ENCODE measurements around the gene MAGI2.

MAGI2 gene

GRCh38 chr7:79401254-79401653 lies 52.2 kb downstream of the MAGI2 start:
- H3K36me3 ChIP-seq (ENCODE audit: control insufficient read depth, low read length), result no peaks in the 10 kb centered on the region
- H3F3A ChIP-seq (ENCODE audit: control insufficient read depth, insufficient read depth), result no peaks in the 10 kb centered on the region
- no peaks in the 10 kb centered on the region; the same call in 1 of the 2 replicates for H3K9me2 ChIP-seq (replicated peaks; ENCODE audit: control insufficient read depth, low read length)
- H4K20me1 ChIP-seq (ENCODE audit: control insufficient read depth, insufficient read depth, low read depth, low read length), result no peaks in the 10 kb centered on the region
- H3K9me3 ChIP-seq (ENCODE audit: control insufficient read depth, insufficient read depth, low read length), result no peaks in the 10 kb centered on the region
- no peak for TF ChIP-seq EZH2phosphoT487 (IDR thresholded peaks at IDR 0.05; ENCODE audit: borderline replicate concordance, low read length)
- no peak for TF ChIP-seq CTCF (IDR thresholded peaks at IDR 0.05; ENCODE audit: low read depth, low read length, poor library complexity, severe bottlenecking)
- H3K4me3 ChIP-seq (ENCODE audit: low read length), result no peak overlapping the region
- no peaks in the 10 kb centered on the region for H3K79me2 ChIP-seq (ENCODE audit: control insufficient read depth, low read length)
- H3K27me3 ChIP-seq (ENCODE audit: control insufficient read depth, low read length), result no peaks in the 10 kb centered on the region
- H3K4me2 ChIP-seq (ENCODE audit: low read length), result no peak overlapping the region
- H3K27ac ChIP-seq (ENCODE audit: low read depth, low read length), result no peak overlapping the region
- H3K4me1 ChIP-seq (ENCODE audit: control insufficient read depth, low read length), result no peaks in the 10 kb centered on the region

- H3F3A ChIP-seq (ENCODE audit: control insufficient read depth, insufficient read depth), result no peaks in the 10 kb centered on the region
- no peak for TF ChIP-seq EZH2phosphoT487 (IDR thresholded peaks at IDR 0.05; ENCODE audit: borderline replicate concordance, low read length)
- TF ChIP-seq CTCF (IDR thresholded peaks at IDR 0.05; ENCODE audit: low read depth, low read length, poor library complexity, severe bottlenecking), result no peak
- H3K4me2 ChIP-seq (ENCODE audit: low read length), result no peak overlapping the region
- no peaks in the 10 kb centered on the region for H4K20me1 ChIP-seq (ENCODE audit: control insufficient read depth, insufficient read depth, low read depth, low read length)
- H3K79me2 ChIP-seq (ENCODE audit: control insufficient read depth, low read length), result no peaks in the 10 kb centered on the region
- H3K27me3 ChIP-seq (ENCODE audit: control insufficient read depth, low read length), result no peaks in the 10 kb centered on the region
- no peak overlapping the region for H3K4me3 ChIP-seq (ENCODE audit: low read length)
- no peaks in the 10 kb centered on the region for H3K36me3 ChIP-seq (ENCODE audit: control insufficient read depth, low read length)
- no peaks in the 10 kb centered on the region for H3K9me3 ChIP-seq (ENCODE audit: control insufficient read depth, insufficient read depth, low read length)
- H3K4me1 ChIP-seq (ENCODE audit: control insufficient read depth, low read length), result no peaks in the 10 kb centered on the region
- H3K27ac ChIP-seq (ENCODE audit: low read depth, low read length), result no peak overlapping the region
- no peaks in the 10 kb centered on the region; the same call in 1 of the 2 replicates for H3K9me2 ChIP-seq (replicated peaks; ENCODE audit: control insufficient read depth, low read length)
These were observed 53.2 kb downstream of the MAGI2 start for GRCh38 chr7:79400222-79400621.

GRCh38 chr7:79398138-79398749 lies 55.2 kb downstream of the MAGI2 start:
- Histone ChIP-seq H3K27me3 (ENCODE audit: control insufficient read depth, low read length) (no peaks in the 10 kb centered on the region), H3K36me3 (ENCODE audit: control insufficient read depth, low read length) (no peaks in the 10 kb centered on the region), H3K9me2 (replicated peaks; ENCODE audit: control insufficient read depth, low read length) (no peaks in the 10 kb centered on the region; the same call in 1 of the 2 replicates), H3K9me3 (ENCODE audit: control insufficient read depth, insufficient read depth, low read length) (no peaks in the 10 kb centered on the region), H3F3A (ENCODE audit: control insufficient read depth, insufficient read depth) (no peaks in the 10 kb centered on the region), H3K4me2 (ENCODE audit: low read length) (no peak overlapping the region), H4K20me1 (ENCODE audit: control insufficient read depth, insufficient read depth, low read depth, low read length) (no peaks in the 10 kb centered on the region), H3K4me1 (ENCODE audit: control insufficient read depth, low read length) (no peaks in the 10 kb centered on the region), H3K79me2 (ENCODE audit: control insufficient read depth, low read length) (no peaks in the 10 kb centered on the region), H3K27ac (ENCODE audit: low read depth, low read length) (no peak overlapping the region), H3K4me3 (ENCODE audit: low read length) (no peak overlapping the region)
- TF ChIP-seq CTCF (IDR thresholded peaks at IDR 0.05; ENCODE audit: low read depth, low read length, poor library complexity, severe bottlenecking), result no peak
- TF ChIP-seq EZH2phosphoT487 (IDR thresholded peaks at IDR 0.05; ENCODE audit: borderline replicate concordance, low read length), result no peak
